ENCODE data around the gene WHAMM.

Gene WHAMM

GRCh38 chr15:82803793-82804574 is 5.4 kb upstream of the WHAMM start (continued):
- TF ChIP-seq ZNF747 (tag by site-specific recombination; IDR thresholded peaks at IDR 0.05) (no peak), GLIS1 (tag by site-specific recombination; IDR thresholded peaks at IDR 0.05) (peak; percentile 96)

GRCh38 chr15:82804575-82804949 is 4.9 kb upstream of the WHAMM start:
- CTCF ChIA-PET: interaction anchor here (0.6 to 1.1 kb wide), 3 partner anchors 32 to 274 kb away, joined by 3 to 7 read pairs (median 3); no protein-coding TSS in a partner anchor
- POLR2A ChIA-PET: interaction anchor here (0.6 to 3.0 kb wide), 3 partner anchors 10 to 262 kb away, joined by 3 to 11 read pairs (median 7); no protein-coding TSS in a partner anchor
- H3K27ac ChIP-seq (ENCODE audit: extremely low read depth, low read depth, low read length): no peak overlapping the region
- H3K36me3 ChIP-seq (ENCODE audit: control insufficient read depth in 2 of 2, insufficient read depth in 1 of 2, low read length in 2 of 2): no peaks in the 10 kb centered on the region
- no peaks in the 10 kb centered on the region for H3K9me3 ChIP-seq (ENCODE audit: control insufficient read depth, insufficient read depth, low read depth, low read length)
- H3K4me1 ChIP-seq (ENCODE audit: control insufficient read depth, insufficient read depth, low read length): peaks cover 15% of the 10 kb centered on the region
- H3K4me3 ChIP-seq (ENCODE audit: low read depth, low read length): no peak overlapping the region
- TF ChIP-seq ZIC2 (tag by site-specific recombination; IDR thresholded peaks at IDR 0.05) (no peak), ZBTB49 (tag by site-specific recombination; IDR thresholded peaks at IDR 0.05; ENCODE audit: low read depth) (no peak), ZNF324 (tag by site-specific recombination; IDR thresholded peaks at IDR 0.05) (no peak), FEZF1 (tag by site-specific recombination; IDR thresholded peaks at IDR 0.05) (peak; percentile 71), PRDM4 (tag by site-specific recombination; IDR thresholded peaks at IDR 0.05) (no peak), ELK4 (IDR thresholded peaks at IDR 0.05; ENCODE audit: borderline replicate concordance, low read depth, low read length) (no peak), TRIM28 (IDR thresholded peaks at IDR 0.05; ENCODE audit: borderline replicate concordance, low read length) (no peak), PRDM1 (tag by site-specific recombination; IDR thresholded peaks at IDR 0.05) (peak; percentile 74; the same call in 1 of the 2 replicates), ZNF561 (tag by site-specific recombination; IDR thresholded peaks at IDR 0.05; ENCODE audit: borderline replicate concordance) (no peak), ZBTB6 (tag by site-specific recombination; IDR thresholded peaks at IDR 0.05) (no peak), PRDM6 (tag by site-specific recombination; IDR thresholded peaks at IDR 0.05) (peak; percentile 34; the same call in 1 of the 2 replicates), YY2 (tag by site-specific recombination; IDR thresholded peaks at IDR 0.05) (no peak), YY1 (tag by site-specific recombination; IDR thresholded peaks at IDR 0.05) (no peak), ZNF692 (tag by site-specific recombination; IDR thresholded peaks at IDR 0.05) (no peak), ZNF626 (tag by site-specific recombination; IDR thresholded peaks at IDR 0.05) (no peak), ZNF664 (tag by site-specific recombination; IDR thresholded peaks at IDR 0.05) (no peak), HOXA7 (CRISPR knock-in tag; IDR thresholded peaks at IDR 0.05; ENCODE audit: borderline replicate concordance) (no peak), OSR2 (tag by site-specific recombination; IDR thresholded peaks at IDR 0.05) (peak; percentile 37; the same call in 1 of the 2 replicates), ZNF670 (tag by site-specific recombination; IDR thresholded peaks at IDR 0.05; ENCODE audit: low read depth) (no peak), ZNF707 (tag by site-specific recombination; IDR thresholded peaks at IDR 0.05) (no peak), ZNF585B (tag by site-specific recombination; IDR thresholded peaks at IDR 0.05) (no peak), GLI2 (tag by site-specific recombination; IDR thresholded peaks at IDR 0.05; ENCODE audit: borderline replicate concordance, low read depth) (no peak), ZNF37A (tag by site-specific recombination; IDR thresholded peaks at IDR 0.05) (no peak), ZNF292 (tag by site-specific recombination; IDR thresholded peaks at IDR 0.05; ENCODE audit: borderline replicate concordance, low read depth) (no peak), ZNF341 (tag by site-specific recombination; IDR thresholded peaks at IDR 0.05; ENCODE audit: low read depth) (no peak)

Data from HEK293 (cell line).